Tibial nerve (tissue), 4 donors: Measurements from ENCODE around the gene GALNT10.

Source experiments
- CTCF ChIP-seq, 5 experiments: fragments of 200-600 bp in 3 of 5; fragments of 450-650 bp in 2 of 5; sonication (generic) in 3 of 5; IDR thresholded peaks; one replicate each; pipeline ENCODE4 v1.5.1; 2016 to 2019; ENCODE audit warnings: antibody characterized with exemption in 5 of 5, mild to moderate bottlenecking in 3 of 5, moderate library complexity in 2 of 5
- EP300 ChIP-seq, 2 donors: sonication (generic); formaldehyde crosslinking; IDR thresholded peaks; one replicate each; pipeline ENCODE4 v1.6.1; 2017; ENCODE audit warnings: antibody characterized with exemption in 2 of 2, mild to moderate bottlenecking in 1 of 2
- POLR2A ChIP-seq, 2 donors: fragments of 450-650 bp; IDR thresholded peaks; one replicate each; pipeline ENCODE4 v1.6.1; 2017; ENCODE audit warnings: antibody characterized with exemption in 2 of 2, mild to moderate bottlenecking in 2 of 2, moderate library complexity in 2 of 2

- no peak for TF ChIP-seq EP300 (IDR thresholded peaks at IDR 0.05)
- TF ChIP-seq CTCF (IDR thresholded peaks at IDR 0.05) = no peak
- TF ChIP-seq POLR2A (IDR thresholded peaks at IDR 0.05) = no peak
Measured at GRCh38 chr5:154351566-154351965, 161.0 kb downstream of the GALNT10 start.
